ENCODE measurements around the gene KCTD7.
"Not testable (repeated sequence)": the region's sequence is repeated elsewhere in the genome, so short reads cannot be mapped to it uniquely, and the experiment has no call there.

Gene KCTD7

DNA sequence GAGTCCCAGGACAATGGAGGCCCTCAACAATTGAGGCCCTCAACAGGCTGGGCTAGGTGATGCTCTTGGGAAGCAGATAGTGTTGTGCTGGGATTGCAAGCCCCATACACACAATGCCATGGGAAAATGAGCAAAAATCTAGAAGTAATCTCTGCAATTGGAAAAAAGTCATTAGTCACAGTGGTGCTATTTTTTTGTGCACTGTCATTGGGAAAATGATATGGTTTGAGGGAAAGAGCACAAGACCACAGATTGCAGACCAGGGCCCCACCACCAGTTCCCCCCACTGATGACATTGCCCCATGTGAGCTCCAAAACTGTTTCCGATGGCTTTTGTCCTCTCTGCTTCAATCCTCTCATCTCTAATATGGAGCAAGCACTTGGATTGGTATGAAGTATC lies 1.9 kb downstream of the KCTD7 start:
- TF ChIP-seq, protein P1, sequence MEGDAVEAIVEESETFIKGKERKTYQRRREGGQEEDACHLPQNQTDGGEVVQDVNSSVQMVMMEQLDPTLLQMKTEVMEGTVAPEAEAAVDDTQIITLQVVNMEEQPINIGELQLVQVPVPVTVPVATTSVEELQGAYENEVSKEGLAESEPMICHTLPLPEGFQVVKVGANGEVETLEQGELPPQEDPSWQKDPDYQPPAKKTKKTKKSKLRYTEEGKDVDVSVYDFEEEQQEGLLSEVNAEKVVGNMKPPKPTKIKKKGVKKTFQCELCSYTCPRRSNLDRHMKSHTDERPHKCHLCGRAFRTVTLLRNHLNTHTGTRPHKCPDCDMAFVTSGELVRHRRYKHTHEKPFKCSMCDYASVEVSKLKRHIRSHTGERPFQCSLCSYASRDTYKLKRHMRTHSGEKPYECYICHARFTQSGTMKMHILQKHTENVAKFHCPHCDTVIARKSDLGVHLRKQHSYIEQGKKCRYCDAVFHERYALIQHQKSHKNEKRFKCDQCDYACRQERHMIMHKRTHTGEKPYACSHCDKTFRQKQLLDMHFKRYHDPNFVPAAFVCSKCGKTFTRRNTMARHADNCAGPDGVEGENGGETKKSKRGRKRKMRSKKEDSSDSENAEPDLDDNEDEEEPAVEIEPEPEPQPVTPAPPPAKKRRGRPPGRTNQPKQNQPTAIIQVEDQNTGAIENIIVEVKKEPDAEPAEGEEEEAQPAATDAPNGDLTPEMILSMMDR (conservative IDR thresholded peaks at IDR 0.05; ENCODE audit: control insufficient read depth, insufficient read depth, low read depth, low read length): no peak
- no peak overlapping the region for H3K4me3 ChIP-seq (ENCODE audit: control insufficient read depth, low read depth, low read length)
- no peak for DNase-seq (ENCODE audit: low read depth)

DNA sequence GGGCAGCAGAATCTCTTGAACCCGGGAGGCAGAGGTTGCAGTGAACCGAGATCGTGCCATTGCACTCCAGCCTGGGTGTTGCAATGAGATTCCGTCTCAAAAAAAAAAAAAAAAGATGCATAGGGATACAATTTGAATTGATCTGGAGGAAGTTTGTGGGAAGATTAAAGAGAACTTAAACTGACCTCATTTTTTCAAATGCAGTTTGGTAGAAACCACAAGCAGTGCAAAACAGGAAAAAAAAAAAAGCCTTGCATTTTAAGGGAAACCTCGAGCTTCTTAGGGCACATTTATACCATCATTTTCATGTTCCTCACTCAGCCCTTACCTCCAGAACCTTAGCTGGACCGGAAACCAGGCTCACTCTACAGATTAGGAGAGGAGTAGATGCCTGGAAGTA lies 2.8 kb downstream of the KCTD7 start:
- TF ChIP-seq, protein P1 (conservative IDR thresholded peaks at IDR 0.05; ENCODE audit: control insufficient read depth, insufficient read depth, low read depth, low read length): no peak
- H3K4me3 ChIP-seq (ENCODE audit: control insufficient read depth, low read depth, low read length): no peak overlapping the region
- no peak for DNase-seq (ENCODE audit: low read depth)

GRCh38 chr7:66634816-66635215 lies 6.1 kb downstream of the KCTD7 start:
- peak; percentile 21 for DNase-seq (ENCODE audit: low read depth)
- TF ChIP-seq, protein P1 (conservative IDR thresholded peaks at IDR 0.05; ENCODE audit: control insufficient read depth, insufficient read depth, low read depth, low read length): no peak
- no peak overlapping the region for H3K4me3 ChIP-seq (ENCODE audit: control insufficient read depth, low read depth, low read length)

GRCh38 chr7:66635322-66635981 lies 6.8 kb downstream of the KCTD7 start:
- DNase-seq (ENCODE audit: low read depth); H3K4me3 ChIP-seq (ENCODE audit: control insufficient read depth, low read depth, low read length): not testable (repeated sequence)

- not testable (repeated sequence) for H3K4me3 ChIP-seq (ENCODE audit: control insufficient read depth, low read depth, low read length)
These were observed 7.4 kb downstream of the KCTD7 start for GRCh38 chr7:66635982-66636546.

GRCh38 chr7:66638309-66639099 lies 9.8 kb downstream of the KCTD7 start:
- no peak for DNase-seq (ENCODE audit: low read depth)
- TF ChIP-seq, protein P1 (conservative IDR thresholded peaks at IDR 0.05; ENCODE audit: control insufficient read depth, insufficient read depth, low read depth, low read length): no peak
- no peak overlapping the region for H3K4me3 ChIP-seq (ENCODE audit: control insufficient read depth, low read depth, low read length)

More at GRCh38 chr7:66635982-66636546, 7.4 kb downstream of the KCTD7 start:
- peak; percentile 88 for DNase-seq (ENCODE audit: low read depth)

DNA sequence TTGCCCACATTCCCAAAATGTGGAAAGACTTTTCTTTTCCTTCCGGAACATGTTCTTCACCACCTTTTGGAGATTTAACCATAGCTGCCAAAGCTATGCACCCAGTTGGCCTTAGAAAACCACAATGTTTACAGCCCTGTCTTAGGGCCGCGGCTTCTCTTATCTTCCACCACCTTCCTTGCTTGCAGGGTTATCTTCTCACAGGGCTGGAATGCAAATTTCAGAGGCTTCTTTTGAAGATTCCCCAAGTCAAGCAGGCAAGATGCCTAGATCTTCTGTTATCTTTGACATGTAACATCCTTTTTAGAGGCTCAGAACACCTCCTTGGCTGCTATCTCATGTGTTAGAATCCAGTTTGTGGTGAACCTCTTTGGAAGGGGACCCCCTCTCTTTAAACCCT lies 11.1 kb downstream of the KCTD7 start:
- TF ChIP-seq, protein P1 (conservative IDR thresholded peaks at IDR 0.05; ENCODE audit: control insufficient read depth, insufficient read depth, low read depth, low read length): no peak
- no peak overlapping the region for H3K4me3 ChIP-seq (ENCODE audit: control insufficient read depth, low read depth, low read length)
- no peak for DNase-seq (ENCODE audit: low read depth)
